Suppressor macrophage (primary cell): ENCODE measurements around the gene PTPN22.

Source experiments
- DNase-seq, 4 experiments: peaks; one replicate each; pipeline ENCODE4 v3.0.0-alpha.2; 2020 to 2022
- total RNA-seq, 17 experiments: gene quantifications; one replicate each; lab custom pipeline; 2026; ENCODE audit warnings: mixed read lengths in 6 of 17, inconsistent platforms in 3 of 17; lab: John Stamatoyannopoulos, UW

The PTPN22 gene
- 5.8 to 100.0 (median 56.2) reads per million in 17 experiments for total RNA-seq

GRCh38 chr1:113871597-113872113, at the start of gene PTPN22:
Gene PTPN22 (minus strand): TSS chr1:113871712.
- peak; percentile 86 to 95 (median 90) for DNase-seq

GRCh38 chr1:113918243-113918642, 46.7 kb upstream of the PTPN22 start:
- DNase-seq, result no peak

GRCh38 chr1:113917400-113918082, 46.0 kb upstream of the PTPN22 start:
- no peak for DNase-seq

GRCh38 chr1:113916974-113917373, 45.5 kb upstream of the PTPN22 start:
- no peak for DNase-seq

- no peak for DNase-seq
Observed at GRCh38 chr1:113913887-113914664, 42.6 kb upstream of the PTPN22 start.

- no peak for DNase-seq
Observed at GRCh38 chr1:113913312-113913668, 41.8 kb upstream of the PTPN22 start.

- no peak for DNase-seq
Observed at GRCh38 chr1:113912594-113913311, 41.2 kb upstream of the PTPN22 start.

GRCh38 chr1:113905435-113905861, 33.9 kb upstream of the PTPN22 start:
- no peak for DNase-seq

- DNase-seq, result peak; percentile 99 to 100 (median 100)
Observed at GRCh38 chr1:113904674-113905434, 33.3 kb upstream of the PTPN22 start, which contains the start of the genes AP4B1 and DCLRE1B. Gene AP4B1 (minus strand): TSS chr1:113904799. CDS start chr1:113904717, 82 bp downstream. Gene DCLRE1B (plus strand): TSS chr1:113905326. CDS start chr1:113905587, 261 bp downstream.

- DNase-seq, result peak; percentile 52 to 78 (median 60)
Observed at GRCh38 chr1:113904293-113904673, 32.8 kb upstream of the PTPN22 start.

- no peak for DNase-seq
Observed at GRCh38 chr1:113903501-113904292, 32.2 kb upstream of the PTPN22 start.

GRCh38 chr1:113901191-113901590, 29.7 kb upstream of the PTPN22 start:
- DNase-seq, result no peak

- DNase-seq, result no peak
Observed at GRCh38 chr1:113899111-113899510, 27.6 kb upstream of the PTPN22 start.

GRCh38 chr1:113898241-113898814, 26.8 kb upstream of the PTPN22 start:
- peak; percentile 31 to 72 (median 56) for DNase-seq

- no peak for DNase-seq
Observed at GRCh38 chr1:113895961-113896360, 24.4 kb upstream of the PTPN22 start.

- no peak for DNase-seq
Observed at GRCh38 chr1:113895098-113895497, 23.6 kb upstream of the PTPN22 start.

GRCh38 chr1:113893267-113893666, 21.8 kb upstream of the PTPN22 start:
- DNase-seq, result no peak

GRCh38 chr1:113891631-113892220, 20.2 kb upstream of the PTPN22 start:
- no peak for DNase-seq

- DNase-seq, result no peak
Observed at GRCh38 chr1:113890816-113891215, 19.3 kb upstream of the PTPN22 start.

- DNase-seq, result no peak
Observed at GRCh38 chr1:113887402-113888175, 16.1 kb upstream of the PTPN22 start, which contains the start of gene BCL2L15. Gene BCL2L15 (minus strand): TSS chr1:113887581. CDS start chr1:113887375, 206 bp downstream.
